Karpas-422 (cell line): ENCODE data around the gene HCAR1. TPM values are rescaled to one million over a fixed set of nuclear protein-coding genes. Genes with fewer than 3 reads are reported as not detected.
"Not testable (repeated sequence)": the region's sequence is repeated elsewhere in the genome, so short reads cannot be mapped to it uniquely, and the experiment has no call there.

Experiments used
- DNase-seq: peaks from one replicate; pipeline ENCODE4 v3.0.0-alpha.2; 2015
- H2AFZ ChIP-seq: fragments of 200-600 bp; sonication (generic); 2 replicates; pipeline ENCODE4 v1.6.1; 2014; ENCODE audit warnings: antibody characterized with exemption, low read length, mixed read lengths
- H3K27ac ChIP-seq: fragments of 200-600 bp; sonication (generic); 2 replicates; pipeline ENCODE4 v1.5.1; 2014; ENCODE audit warnings: mild to moderate bottlenecking, low read length, moderate library complexity
- H3K27me3 ChIP-seq: fragments of 200-600 bp; sonication (generic); 2 replicates; pipeline ENCODE4 v1.6.1; 2014; ENCODE audit warnings: low read length, mixed read lengths
- H3K36me3 ChIP-seq: fragments of 200-600 bp; sonication (generic); 2 replicates; pipeline ENCODE4 v1.6.1; 2014; ENCODE audit warnings: low read length, mixed read lengths; ENCODE audit not compliant: insufficient read depth
- H3K4me1 ChIP-seq: fragments of 200-600 bp; sonication (generic); 2 replicates; pipeline ENCODE4 v1.6.1; 2014; ENCODE audit warnings: mild to moderate bottlenecking, low read length, mixed read lengths
- H3K4me2 ChIP-seq: fragments of 200-600 bp; sonication (generic); 2 replicates; pipeline ENCODE4 v1.6.1; 2014; ENCODE audit warnings: low read length, low read depth, mild to moderate bottlenecking; ENCODE audit not compliant: poor library complexity, severe bottlenecking
- H3K4me3 ChIP-seq: fragments of 200-600 bp; sonication (generic); 2 replicates; pipeline ENCODE4 v1.5.1; 2014; ENCODE audit warnings: mild to moderate bottlenecking, antibody characterized with exemption, low read length, mixed read lengths
- H3K79me2 ChIP-seq: fragments of 200-600 bp; sonication (generic); 2 replicates; pipeline ENCODE4 v1.6.1; 2014; ENCODE audit warnings: mild to moderate bottlenecking, low read length, mixed read lengths
- H3K9ac ChIP-seq: fragments of 200-600 bp; sonication (generic); 2 replicates; pipeline ENCODE4 v1.6.0; 2014; ENCODE audit warnings: low read length
- H3K9me2 ChIP-seq: fragments of 200-600 bp; sonication (generic), shearing (Covaris generic); replicated peaks from 2 replicates; pipeline ENCODE4 v1.6.0; 2014; ENCODE audit warnings: mild to moderate bottlenecking, low read length, moderate library complexity; ENCODE audit not compliant: insufficient read depth
- H3K9me3 ChIP-seq: fragments of 300-700, 200-600 bp; sonication (generic); 2 replicates; pipeline ENCODE4 v1.6.1; 2014; ENCODE audit warnings: low read length, mixed read lengths
- H4K20me1 ChIP-seq: fragments of 200-600 bp; sonication (generic); 2 replicates; pipeline ENCODE4 v1.6.1; 2014; ENCODE audit warnings: mild to moderate bottlenecking, antibody characterized with exemption, low read length, low read depth; ENCODE audit not compliant: insufficient read depth
- total RNA-seq: library from RNA; depleted of rRNA; stranded (reverse); fragments of >200 nt; shearing (Covaris generic); gene quantifications from 2 replicates; pipeline ENCODE4 v1.2.3, GENCODE V29; 2014; ENCODE audit warnings: low replicate concordance

Gene HCAR1
- total RNA-seq, 1 experiment from 2014 or later: not detected

DNA sequence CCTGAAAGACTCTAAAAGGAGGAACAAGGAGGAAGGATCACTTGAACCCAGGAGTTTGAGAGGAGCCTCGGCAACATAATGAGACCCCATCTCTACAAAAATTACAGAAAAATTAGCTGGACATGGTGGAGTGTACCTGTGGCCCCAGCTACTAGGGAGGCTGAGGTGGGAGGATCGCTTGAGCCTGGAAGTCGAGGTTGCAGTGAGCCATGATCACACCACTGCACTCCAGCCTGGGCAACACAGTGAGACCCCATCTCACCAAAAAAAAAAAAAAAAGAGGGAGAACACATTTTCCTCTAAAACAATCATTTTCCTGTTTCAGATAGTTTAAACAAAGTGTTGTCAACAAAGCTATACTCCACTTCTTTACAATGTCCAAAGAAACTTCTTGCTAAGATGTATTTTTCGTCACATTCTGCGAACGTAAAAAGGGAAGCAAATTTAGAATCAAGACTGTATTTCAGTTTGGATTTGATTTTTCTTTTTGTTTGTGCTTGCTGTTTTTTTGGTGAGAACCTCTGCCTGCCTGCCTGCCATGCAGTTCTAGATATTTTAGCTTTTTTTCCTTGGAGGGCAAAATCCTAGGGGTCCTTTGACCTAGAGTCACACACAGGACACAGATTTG lies 5.1 kb downstream of the HCAR1 start:
- Histone ChIP-seq H3K79me2 (no peaks in the 10 kb centered on the region), H3K9ac (no peak overlapping the region), H3K9me2 (no peaks in the 10 kb centered on the region), H3K4me1 (peaks cover 50% of the 10 kb centered on the region), H3K27me3 (no peaks in the 10 kb centered on the region), H3K4me3 (peak overlapping the region; percentile 47), H3K27ac (0 out of 2 replicates have a peak overlapping the region, but pooled peaks have one; percentile 36), H3K9me3 (no peaks in the 10 kb centered on the region), H3K36me3 (no peaks in the 10 kb centered on the region), H4K20me1 (no peaks in the 10 kb centered on the region), H3K4me2 (peak overlapping the region; percentile 69), H2AFZ (no peak overlapping the region)
- peak; percentile 51 for DNase-seq

DNA sequence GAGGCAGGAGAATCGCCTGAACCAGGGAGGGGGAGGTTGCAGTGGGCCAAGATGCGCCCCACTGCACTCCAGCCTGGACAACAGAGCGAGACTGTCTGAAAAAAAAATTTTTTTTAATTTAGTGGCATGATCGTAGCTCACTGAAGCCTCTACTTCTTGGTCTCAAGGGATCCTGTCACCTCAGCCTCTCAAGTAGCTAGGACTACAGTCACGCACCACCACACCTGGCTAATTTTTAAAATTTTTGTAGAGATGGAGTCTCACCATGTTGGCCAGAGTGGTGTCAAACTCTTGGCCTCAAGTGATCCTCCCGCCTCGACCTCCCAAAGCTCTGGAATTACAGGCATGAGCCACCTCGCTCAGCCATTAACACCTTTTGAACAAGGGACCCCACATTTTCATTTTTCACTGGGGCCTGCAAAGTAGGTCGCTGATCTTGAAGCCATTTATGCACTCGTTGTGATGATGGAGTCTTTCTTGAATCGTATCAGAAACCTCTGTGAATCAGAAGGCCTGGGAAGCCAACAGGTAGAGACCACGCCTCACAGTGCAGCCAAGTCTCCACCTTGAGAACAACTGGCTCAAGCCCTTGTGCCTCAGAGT lies 5.9 kb downstream of the HCAR1 start:
- Histone ChIP-seq H3K9me3 (no peaks in the 10 kb centered on the region), H3K9ac (no peak overlapping the region), H3K27ac (peak overlapping the region; percentile 36; the same call in 1 of the 2 replicates), H3K9me2 (no peaks in the 10 kb centered on the region), H3K36me3 (no peaks in the 10 kb centered on the region), H3K79me2 (no peaks in the 10 kb centered on the region), H3K27me3 (no peaks in the 10 kb centered on the region), H3K4me3 (no peak overlapping the region), H2AFZ (no peak overlapping the region), H3K4me2 (peak overlapping the region; percentile 39), H3K4me1 (peaks cover 53% of the 10 kb centered on the region), H4K20me1 (no peaks in the 10 kb centered on the region)
- DNase-seq: peak; percentile 88

DNA sequence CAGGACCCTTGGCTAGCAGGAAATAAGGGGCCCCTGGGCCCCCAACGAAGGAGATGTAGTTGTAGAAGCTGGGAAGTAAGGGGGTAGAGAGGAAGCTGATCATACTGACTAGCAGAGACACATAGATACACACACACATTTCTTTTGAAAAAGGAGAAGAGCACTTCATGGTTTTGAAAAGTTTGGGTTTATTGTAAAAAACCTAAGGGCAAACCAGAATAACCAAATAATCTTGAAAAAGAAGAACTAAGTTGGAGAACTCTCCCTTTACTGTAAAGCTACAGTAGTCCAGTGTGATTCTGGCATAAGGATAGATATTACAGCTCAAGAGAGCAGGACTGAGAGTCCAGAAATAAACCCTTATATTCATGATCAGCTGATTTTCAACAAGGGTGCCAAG lies 8.3 kb downstream of the HCAR1 start:
- H3K9me2 ChIP-seq: no peaks in the 10 kb centered on the region
- H4K20me1 ChIP-seq: no peaks in the 10 kb centered on the region
- peaks cover 54% of the 10 kb centered on the region for H3K4me1 ChIP-seq
- H2AFZ ChIP-seq: no peak overlapping the region
- H3K9me3 ChIP-seq: no peaks in the 10 kb centered on the region
- no peak overlapping the region for H3K4me3 ChIP-seq
- DNase-seq: no peak
- H3K36me3 ChIP-seq: no peaks in the 10 kb centered on the region
- H3K79me2 ChIP-seq: no peaks in the 10 kb centered on the region
- no peaks in the 10 kb centered on the region for H3K27me3 ChIP-seq
- H3K4me2 ChIP-seq: no peak overlapping the region
- H3K27ac ChIP-seq: no peak overlapping the region
- H3K9ac ChIP-seq: no peak overlapping the region

DNA sequence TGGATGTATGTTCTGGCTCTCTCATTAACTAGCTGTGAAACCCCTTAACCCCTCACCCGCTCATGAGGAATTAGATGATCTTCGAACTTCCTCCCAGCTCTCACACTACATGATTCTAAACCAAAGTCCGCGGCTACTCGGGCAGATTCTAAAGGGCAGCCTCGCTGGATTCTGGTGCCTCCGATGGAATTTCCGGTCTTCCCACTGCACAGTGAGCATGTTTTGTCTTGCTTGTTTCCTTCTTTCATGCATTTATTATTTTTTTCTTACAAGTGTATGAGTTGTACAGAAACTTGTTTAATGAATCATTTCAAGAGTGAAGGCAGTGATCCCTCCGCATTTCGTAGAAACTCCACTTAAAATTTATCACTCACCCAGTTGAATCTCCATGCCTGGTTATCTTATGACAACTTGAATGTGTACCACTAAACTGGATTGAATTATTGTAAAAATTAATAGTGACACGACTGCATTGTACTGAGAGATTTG lies 9.5 kb downstream of the HCAR1 start:
- Histone ChIP-seq H3K9ac (no peak overlapping the region), H3K79me2 (no peaks in the 10 kb centered on the region), H3K27me3 (no peaks in the 10 kb centered on the region), H3K4me1 (peaks cover 61% of the 10 kb centered on the region), H2AFZ (no peak overlapping the region), H3K36me3 (no peaks in the 10 kb centered on the region), H4K20me1 (no peaks in the 10 kb centered on the region), H3K9me3 (no peaks in the 10 kb centered on the region), H3K27ac (no peak overlapping the region), H3K4me3 (no peak overlapping the region), H3K4me2 (peak overlapping the region; percentile 27), H3K9me2 (no peaks in the 10 kb centered on the region)
- DNase-seq: no peak

DNA sequence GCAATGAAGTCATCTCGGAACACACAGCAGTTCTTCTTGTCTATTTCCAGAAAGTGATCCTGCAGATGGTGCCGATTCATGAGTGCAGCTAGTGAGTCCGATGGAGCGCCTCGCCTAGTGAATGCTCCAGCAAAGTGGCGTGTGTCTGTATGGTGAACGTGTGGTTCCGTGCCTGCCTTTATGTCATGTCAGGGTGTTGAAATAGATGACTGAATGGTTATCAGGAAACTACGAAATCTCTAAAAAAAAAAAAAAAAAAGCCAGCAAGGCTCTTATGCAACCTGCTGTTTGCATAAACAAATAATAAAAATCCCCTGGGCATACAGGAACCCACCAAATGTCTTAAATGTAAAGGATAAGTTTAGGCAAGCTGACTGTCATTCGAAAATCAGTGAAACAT lies 14.0 kb downstream of the HCAR1 start, which contains the start of gene HCAR3:
Gene HCAR3, minus strand, starts transcription at position 154 of the 400 bp plus-strand sequence. Its CDS starts 74 bp downstream, at position 80.
- H3K27me3 ChIP-seq, H3K9me3 ChIP-seq, H2AFZ ChIP-seq, H4K20me1 ChIP-seq, H3K27ac ChIP-seq, H3K79me2 ChIP-seq, H3K9me2 ChIP-seq, H3K9ac ChIP-seq, H3K36me3 ChIP-seq: not testable (repeated sequence)
- Histone ChIP-seq H3K4me2 (peak within 1 kb of the TSS; percentile 70), H3K4me3 (peak within 1 kb of the TSS; percentile 49; the same call in 1 of the 2 replicates), H3K4me1 (peaks cover 26% of the 10 kb centered on the region)
- DNase-seq: peak; percentile 92

DNA sequence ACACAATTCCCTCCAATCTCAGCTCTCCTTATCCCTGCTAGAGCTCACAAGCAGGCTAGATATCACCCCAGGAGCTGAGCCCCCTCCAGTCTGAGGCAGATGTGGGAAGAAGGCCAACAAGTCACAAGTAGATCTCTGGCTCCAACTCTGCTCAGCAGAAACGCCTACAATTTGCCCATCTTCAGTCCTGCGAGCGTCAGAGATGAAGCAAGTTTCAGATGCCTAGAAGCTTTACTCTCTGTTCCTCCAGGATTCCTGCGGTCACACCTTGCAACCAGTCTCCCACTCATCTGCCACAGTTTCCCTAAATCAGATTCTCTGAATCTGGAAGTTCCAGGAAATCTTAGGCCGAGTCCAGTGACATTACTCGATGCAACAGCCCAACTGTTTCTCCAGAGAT lies 15.4 kb downstream of the HCAR1 start:
- not testable (repeated sequence) for H3K27ac ChIP-seq, H3K9ac ChIP-seq, H4K20me1 ChIP-seq, H3K9me2 ChIP-seq, H3K9me3 ChIP-seq, H3K4me2 ChIP-seq, H3K36me3 ChIP-seq, H3K4me3 ChIP-seq, H3K79me2 ChIP-seq, H2AFZ ChIP-seq, DNase-seq, H3K27me3 ChIP-seq
- H3K4me1 ChIP-seq: peaks cover 20% of the 10 kb centered on the region

DNA sequence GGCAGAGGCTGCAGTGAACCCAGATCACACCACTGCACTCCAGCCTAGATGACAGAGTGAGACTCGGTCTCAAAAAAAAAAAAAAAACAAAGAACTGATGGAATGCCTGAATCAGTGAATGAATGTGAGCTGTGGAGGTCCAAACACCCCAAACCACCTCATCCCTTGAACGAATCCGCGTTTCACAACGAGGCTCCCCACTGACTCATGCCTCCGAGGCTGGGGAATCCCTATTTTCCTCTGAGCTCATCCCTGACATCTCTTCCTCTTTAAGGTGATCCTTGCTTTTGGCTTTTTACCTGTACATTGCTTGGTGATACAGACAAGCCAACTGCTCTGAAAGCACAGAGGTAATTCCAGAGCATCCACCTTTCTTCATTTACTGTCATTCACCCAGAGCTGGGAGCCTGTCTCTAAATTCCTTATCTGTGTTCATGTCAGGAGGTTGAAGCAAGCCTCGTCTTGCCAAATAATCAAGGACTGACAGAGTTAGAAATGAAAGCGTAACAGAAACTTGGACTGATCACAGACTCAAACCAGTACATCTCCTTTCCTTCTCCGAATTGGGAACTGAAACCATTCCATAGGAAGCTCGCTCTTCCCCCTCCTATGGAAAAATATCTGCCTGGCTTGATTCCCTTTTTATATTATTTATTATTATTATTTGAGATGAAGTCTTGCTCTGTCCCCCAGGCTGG lies 17.0 kb downstream of the HCAR1 start:
- peaks cover 19% of the 10 kb centered on the region for H3K4me1 ChIP-seq
- H3K27ac ChIP-seq, H3K9me3 ChIP-seq, H2AFZ ChIP-seq, DNase-seq, H3K4me2 ChIP-seq, H3K4me3 ChIP-seq, H3K27me3 ChIP-seq, H4K20me1 ChIP-seq, H3K9me2 ChIP-seq, H3K79me2 ChIP-seq, H3K36me3 ChIP-seq, H3K9ac ChIP-seq: not testable (repeated sequence)

DNA sequence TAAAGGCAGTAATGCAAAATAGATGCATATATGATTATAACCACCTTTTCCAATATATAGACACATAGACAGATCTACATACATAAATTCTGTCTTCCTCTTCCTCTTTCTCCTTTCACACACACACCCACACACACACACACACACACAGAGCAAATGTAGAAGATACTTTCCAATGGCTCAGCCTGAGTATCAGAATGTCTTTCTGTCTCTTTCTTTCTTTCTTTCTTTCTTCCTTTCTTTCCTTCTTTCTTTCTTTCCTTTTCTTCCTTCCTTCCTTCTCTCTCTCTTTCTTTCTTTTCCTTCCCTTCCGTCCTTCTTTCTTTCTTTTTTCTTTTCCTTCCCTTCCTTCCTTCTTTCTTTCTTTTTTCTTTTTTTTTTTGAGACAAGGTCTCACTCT lies 19.4 kb downstream of the HCAR1 start:
- H4K20me1 ChIP-seq, H3K4me2 ChIP-seq, H3K9me2 ChIP-seq, H3K79me2 ChIP-seq, H3K27me3 ChIP-seq, H3K4me3 ChIP-seq, H3K27ac ChIP-seq, H3K36me3 ChIP-seq, H3K4me1 ChIP-seq, H3K9ac ChIP-seq, H2AFZ ChIP-seq, H3K9me3 ChIP-seq: not testable (repeated sequence)
- peak; percentile 72 for DNase-seq
